Bone marrow (tissue), 2 donors: Measurements from ENCODE around the gene TRAK1.
"Not testable (repeated sequence)": the region's sequence is repeated elsewhere in the genome, so short reads cannot be mapped to it uniquely, and the experiment has no call there.

Experiments
- DNase-seq, 2 donors: peaks; one replicate each; lab custom pipeline; 2025; lab: John Stamatoyannopoulos, UW

The TRAK1 gene

DNA sequence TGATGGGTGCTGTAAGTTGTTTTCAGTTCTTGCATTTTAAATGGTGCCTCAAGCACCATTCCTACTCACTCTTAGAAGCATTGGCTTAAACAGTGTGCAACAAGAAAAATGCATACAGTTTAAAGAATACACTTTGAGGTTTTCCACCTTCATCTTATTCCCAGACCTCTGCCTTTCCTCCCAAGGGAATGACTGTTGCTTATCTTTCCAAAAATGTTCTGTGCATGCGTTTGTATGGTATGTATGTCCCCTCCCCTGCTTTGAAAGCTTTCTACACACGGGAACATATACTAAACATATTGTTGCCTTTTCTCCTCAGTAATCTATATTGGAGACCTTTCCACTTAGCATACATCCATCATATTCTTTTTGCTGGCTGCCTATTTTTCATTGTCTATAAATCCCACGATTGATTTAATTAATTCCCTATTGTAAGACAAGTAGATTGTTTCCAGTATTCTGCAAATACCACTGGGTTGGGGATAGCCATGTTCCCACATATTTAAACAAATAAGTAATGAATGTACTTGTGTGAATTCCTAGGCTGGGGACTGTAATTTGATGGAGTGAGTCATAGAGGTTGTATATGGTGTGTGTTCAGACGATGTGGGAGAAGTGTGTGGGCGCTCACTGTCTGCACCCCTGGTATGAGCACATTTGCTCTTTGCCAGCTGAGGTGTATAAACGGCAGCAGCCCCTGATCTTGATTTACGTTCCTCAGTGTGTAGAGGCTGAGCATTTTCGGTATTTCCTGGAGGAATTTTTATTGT lies 5.8 kb downstream of the TRAK1 start:
- DNase-seq, result no peak

DNA sequence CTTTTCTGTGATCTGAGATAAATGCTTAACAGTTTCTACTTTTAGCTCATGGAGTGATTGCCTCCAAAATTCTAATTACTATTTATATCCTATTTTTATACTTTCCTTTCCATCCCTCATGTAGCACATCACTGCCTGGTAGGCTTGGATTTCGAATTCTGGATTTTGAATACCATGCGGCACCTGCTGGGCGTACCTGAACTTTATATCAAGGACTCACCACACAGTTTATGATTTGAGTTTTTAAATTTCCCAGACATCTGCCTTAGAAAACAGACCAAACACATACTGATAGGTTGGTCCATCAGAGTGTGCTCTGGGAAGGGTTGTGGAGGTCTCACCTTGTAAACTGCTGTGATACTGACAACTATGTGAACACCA lies 6.4 kb downstream of the TRAK1 start:
- DNase-seq, result no peak

DNA sequence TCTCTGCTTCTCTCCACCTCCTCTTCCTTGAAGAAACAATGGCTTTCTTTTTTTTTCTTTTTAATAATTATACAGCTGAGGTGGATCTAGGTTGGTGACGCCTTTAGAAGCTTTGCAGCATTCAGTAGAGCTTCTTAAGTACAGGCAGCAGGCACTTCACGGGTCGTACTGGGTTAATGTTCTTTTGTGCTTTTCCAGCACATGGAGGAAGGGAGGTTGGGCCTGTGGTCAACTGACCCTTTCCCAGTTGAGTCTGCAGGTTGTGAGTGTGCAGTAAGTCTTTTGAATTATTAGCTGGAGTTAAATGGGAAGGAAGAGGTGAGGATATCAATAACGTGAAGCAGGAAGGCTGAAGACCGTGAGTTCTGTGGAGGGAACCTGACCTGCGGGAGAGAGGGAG lies 7.0 kb downstream of the TRAK1 start:
- DNase-seq, result no peak

DNA sequence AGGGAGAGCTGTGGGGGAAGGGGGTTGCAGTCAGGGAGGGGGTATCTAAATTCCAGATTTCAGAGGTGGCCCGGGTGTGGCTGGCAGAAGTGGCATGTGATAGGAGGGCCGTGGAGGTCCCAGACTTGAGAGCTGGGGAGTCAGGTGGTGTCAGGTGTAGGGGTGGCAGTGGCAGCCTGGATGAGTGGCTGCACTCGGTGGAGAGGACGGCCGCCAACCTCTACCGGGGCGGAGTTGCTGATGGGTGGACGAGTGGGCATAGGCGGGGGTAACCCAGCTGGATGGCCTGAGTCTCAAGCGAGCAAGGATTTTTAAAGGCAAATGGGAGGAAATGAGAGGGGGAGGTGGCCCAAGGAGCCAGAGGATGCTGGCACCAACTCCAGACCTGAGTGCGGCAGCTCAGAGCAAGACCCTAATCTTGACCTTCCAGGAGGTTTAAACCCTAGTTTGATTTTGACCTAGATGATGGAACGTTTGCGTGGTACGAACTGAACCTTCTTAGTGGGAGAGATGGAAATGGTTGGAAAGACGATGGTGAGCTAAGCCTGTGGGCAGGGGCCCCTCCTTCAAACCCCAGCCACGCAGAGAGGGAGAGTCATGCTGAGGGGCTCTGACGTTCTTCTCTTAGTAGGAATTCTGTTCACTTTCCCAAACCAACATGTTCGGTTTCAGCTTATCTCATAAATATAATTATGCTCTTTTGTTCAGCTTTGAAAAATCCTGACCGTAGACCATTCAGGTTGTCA lies 8.0 kb downstream of the TRAK1 start:
- no peak for DNase-seq

DNA sequence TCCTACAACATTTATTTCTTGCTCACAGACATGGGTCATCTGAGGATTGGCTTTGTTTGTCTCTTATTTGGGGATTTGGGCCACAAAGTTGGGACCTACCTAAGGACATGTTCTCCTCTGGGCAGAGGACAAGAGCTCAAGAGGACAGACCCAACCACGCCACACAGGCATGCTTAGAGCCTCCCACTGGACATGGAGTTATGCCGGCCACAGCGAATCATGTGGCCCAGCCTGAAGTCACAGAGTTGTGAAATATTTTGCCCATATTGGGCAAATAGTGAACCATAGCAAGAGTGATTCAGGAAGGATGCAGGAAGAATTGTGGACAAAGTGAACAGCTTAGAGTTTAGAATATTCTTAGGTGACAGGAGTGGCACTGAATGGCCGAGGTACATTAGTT lies 9.9 kb downstream of the TRAK1 start:
- DNase-seq, result no peak

DNA sequence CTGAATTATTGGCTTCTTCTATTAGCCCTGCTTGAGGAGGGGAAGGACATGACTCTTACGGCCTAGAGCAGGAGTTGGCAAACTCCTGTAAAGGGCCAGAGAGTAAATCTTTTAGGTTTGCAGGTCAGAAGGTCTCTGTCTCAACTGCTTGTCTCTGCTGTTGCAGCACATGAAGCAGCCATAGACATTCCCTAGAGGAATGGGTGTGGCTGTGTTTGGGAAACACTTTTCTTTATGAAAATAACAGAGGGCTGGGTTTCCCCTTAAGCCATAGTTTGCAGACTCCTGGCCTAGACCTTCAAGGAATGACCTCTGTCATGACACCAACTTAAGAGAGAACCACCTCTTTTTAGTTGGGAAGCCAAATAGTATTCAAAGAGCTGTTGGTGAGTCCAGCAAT lies 10.3 kb downstream of the TRAK1 start:
- DNase-seq, result no peak

DNA sequence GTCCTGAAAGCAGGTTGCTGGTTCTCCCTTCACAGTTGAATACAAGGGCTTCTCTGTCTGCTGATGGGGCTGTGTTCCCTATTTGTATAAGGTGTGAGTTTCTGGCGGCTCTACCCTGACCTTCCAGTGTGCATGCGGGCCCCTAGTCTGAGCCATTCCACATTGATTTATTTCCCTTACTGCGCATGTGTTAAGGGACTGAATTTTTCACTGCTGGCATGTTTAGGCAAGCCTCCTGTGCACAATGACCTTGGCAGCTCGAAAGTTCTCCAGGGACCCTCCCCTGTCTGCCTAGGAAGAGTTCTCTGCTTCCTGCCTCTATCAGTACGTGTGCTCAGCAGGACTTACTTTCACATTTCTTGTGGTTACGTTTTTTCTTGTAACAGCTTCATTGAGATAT lies 11.4 kb downstream of the TRAK1 start:
- no peak for DNase-seq

DNA sequence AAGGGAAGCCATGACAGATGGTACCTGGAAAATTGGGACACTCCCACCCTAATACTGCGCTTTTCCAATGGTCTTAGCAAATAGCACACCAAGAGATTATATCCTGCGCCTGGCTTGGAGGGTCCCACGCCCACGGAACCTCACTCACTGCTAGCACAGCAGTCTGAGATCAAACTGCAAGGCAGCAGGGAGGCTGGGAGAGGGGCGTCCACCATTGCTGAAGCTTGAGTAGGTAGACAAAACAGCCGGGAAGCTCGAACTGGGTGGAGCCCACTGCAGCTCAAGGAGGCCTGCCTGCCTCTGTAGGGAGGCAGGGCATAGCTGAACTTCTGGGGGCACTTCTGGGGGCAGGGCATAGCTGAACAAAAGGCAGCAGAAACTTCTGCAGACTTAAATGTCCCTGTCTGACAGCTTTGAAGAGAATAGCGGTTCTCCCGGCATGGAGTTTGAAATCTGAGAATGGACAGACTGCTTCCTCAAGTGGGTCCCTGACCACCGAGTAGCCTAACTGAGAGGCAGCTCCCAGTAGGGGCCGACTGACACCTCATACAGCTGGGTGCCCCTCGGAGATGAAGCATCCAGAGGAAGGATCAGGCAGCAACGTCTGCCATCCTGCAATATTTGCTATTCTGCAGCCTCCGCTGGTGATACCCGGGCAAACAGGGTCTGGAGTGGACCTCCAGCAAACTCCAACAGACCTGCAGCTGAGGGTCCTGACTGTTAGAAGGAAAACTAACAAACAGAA lies 12.9 kb downstream of the TRAK1 start:
- DNase-seq, result not testable (repeated sequence)

DNA sequence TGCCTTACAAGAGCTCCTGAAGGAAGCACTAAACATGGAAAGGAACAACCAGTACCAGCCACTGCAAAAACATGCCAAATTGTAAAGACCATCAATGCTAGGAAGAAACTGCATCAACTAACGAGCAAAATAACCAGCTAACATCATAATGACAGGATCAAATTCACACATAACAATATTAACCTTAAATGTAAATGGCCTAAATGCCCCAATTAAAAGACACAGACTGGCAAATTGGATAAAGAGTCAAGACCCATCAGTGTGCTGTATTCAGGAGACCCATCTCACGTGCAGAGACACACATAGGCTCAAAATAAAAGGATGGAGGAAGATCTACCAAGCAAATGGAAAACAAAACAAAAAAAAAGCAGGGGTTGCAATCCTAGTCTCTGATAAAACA lies 14.8 kb downstream of the TRAK1 start:
- not testable (repeated sequence) for DNase-seq

DNA sequence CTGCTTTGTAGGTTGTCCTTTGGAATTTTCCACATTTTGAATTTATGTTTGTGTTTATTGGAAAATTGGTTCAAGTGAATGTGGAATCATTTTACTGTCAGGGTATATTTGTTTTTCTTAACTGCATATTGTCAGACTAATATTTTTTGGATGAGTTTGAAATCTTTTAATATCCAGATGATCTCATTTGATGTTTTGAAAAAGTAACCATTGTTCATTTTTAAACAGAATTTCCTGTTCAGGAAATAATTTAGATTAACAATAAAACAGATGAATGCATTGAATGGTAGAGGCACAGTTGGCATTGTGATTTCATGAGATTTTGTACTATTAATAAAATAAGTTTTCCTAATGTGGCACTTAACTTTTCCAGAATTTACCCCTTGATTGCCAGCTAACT lies 15.5 kb downstream of the TRAK1 start:
- DNase-seq, result no peak

DNA sequence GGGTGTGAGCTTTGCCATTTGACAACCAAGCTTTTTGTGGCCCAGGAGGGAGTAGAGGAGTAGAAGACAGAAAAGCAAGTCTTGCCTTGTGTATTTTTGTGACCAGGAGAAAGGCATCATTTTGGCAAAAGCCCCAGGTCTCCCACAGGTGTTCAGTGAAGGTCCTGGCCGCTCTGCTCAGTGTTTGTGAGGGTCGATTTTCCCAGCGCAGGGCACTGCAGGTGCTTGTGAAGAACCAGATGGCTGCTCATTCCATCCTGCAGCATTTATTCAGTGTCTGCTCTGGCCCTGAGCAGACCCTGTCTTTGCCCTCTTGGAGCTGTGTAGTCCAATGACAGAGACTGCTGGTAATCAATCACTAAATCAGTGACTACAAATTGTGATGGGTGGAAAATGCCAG lies 19.5 kb downstream of the TRAK1 start:
- DNase-seq, result no peak

DNA sequence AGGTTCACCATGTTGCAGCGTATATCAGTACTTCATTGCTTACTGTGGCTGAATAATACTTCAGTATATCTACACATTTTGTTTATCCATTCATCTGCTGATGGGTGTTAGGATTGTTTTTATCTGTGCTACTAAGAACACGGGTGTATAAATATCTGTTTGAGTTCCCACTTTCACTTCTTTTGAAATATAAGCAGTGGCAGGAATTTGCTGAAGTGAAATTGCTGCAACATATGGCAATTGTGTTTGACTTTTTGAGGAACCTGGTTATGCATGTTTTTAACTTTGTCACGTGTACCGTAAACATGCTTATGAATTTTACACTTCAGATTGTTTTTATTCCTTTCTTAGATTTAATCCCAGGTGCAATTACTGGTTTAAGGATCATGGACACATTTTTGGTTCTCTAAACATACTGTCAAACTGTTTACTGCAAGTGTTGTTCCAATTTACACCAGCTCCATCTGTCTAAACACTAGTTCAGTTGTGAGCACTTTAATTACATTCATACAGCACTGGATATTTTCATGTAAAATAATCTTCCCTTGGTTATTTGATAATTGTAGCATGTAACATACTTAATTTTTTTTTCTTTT lies 23.1 kb downstream of the TRAK1 start:
- DNase-seq, result no peak

DNA sequence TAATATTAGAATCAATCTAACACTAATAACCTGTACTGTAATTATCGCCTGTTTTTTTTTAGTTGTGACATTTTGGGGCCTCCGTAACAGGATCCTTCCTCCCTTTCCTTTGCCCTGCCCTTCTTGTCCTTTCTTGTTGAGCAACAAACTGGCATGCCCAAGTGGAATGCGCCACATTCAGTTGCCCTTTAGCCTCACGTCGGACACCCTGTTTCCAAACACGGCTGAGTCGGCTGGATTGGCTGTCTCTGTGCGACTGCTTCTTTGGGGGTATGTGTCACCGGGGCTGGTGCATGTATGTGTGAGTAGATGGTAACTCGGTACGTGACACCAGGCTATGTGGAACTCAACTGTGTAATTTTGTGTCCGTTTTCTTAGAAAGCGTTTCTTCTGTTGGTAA lies 24.1 kb downstream of the TRAK1 start:
- no peak for DNase-seq

DNA sequence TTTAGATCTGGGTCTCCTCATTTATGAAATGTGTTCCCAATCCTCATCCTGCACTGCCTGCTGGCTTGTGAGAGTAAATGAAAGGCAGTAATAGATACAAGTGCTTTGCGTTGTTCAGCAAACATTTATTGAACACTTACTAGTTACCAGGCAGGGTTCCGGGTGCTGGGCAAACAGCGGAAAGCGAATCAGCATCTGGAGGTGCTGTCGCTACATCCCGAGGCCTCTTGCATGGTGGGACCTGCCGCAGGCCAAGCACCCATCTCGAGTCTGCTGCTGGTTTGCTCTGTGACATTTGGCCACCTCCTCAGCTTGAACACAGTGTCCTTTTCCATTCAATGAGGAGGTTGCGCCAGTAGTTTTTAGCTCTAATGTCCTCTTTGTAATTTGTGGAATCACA lies 24.8 kb downstream of the TRAK1 start:
- no peak for DNase-seq

DNA sequence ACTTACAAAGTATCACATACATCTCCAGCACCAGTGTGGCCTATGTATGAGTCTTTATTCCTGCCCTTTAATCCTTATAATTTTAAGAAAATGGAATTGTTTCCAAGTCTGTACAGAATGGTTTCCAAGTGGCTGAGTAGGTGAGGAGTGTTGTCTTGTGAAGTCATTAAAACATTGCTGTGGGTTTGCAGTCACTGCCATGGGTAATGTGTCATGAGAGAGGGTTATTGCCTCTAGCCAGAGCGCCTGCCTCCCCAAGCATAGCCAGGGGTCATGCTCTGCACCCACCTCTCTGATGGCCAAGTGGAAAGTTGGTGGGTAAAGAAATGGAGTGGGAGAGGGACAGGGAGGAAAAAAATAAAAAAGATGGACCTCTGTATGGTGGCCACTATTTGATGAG lies 25.3 kb downstream of the TRAK1 start:
- no peak for DNase-seq

DNA sequence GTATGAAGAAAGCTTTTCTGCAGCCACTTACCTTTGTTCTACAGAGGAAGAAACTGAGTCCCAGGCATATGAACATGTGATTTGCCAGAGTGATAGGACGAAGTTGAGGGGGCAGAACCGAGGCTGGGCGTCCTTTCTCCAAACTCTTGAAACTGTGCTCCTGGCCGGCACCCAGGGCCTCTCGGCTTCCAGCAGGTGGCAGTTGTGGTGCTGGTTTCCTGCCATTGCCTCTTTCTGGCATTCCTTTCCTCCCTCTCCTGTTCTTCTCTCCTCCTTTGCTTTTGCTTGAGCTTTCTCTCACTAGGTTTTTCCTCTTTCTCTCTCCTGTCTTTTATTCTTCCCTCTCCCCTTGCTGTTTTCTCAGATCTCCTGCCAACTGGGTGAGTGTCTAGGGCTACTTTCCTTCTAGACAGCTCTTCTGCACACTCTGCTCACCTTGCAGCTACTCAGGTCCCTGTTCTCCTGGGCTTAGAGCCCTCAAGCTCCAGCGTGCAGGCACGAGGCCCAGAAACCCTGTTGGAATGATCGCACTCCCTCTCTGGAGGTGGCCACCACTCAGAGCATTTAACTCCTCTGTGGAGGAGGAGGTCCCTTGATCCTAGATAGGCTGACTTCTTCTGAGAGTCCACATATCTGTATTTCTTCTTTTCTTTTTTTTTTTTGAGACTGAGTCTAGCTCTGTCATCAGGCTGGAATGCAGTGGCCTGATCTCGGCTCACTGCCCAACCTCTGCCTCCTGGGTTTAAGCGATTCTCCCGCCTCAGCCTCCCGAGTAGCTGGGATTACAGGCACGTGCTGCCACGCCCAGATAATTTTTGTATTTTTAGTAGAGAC lies 26.2 kb downstream of the TRAK1 start:
- DNase-seq, result no peak

DNA sequence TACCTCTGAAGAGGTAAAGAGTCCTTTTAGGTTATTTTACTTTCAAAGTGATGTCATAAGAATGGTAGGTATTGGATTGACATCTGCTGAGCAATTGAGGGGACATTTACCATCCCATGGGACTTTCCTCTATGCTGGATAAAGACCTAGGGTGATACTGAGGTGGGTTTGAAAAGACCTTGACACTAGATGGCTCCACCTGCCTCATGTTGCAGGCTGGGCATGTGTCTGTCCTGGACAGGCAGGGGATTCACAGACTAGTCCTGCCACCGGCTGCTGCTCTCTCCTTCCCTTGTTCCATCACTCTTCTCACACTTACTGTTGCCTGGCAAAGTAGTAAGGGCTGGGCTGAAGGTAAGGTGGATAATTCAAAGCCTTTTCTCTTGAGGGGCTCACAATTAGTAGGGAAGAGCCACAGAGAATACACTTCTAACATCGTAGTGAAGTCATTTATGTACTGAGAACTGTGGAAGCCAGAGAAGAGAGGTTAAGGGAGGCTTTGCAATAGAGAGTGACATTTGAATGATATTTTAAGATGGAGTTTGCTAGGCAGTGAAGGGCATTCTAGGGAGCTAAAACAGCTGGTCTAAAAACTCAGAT lies 27.7 kb downstream of the TRAK1 start:
- DNase-seq, result no peak

DNA sequence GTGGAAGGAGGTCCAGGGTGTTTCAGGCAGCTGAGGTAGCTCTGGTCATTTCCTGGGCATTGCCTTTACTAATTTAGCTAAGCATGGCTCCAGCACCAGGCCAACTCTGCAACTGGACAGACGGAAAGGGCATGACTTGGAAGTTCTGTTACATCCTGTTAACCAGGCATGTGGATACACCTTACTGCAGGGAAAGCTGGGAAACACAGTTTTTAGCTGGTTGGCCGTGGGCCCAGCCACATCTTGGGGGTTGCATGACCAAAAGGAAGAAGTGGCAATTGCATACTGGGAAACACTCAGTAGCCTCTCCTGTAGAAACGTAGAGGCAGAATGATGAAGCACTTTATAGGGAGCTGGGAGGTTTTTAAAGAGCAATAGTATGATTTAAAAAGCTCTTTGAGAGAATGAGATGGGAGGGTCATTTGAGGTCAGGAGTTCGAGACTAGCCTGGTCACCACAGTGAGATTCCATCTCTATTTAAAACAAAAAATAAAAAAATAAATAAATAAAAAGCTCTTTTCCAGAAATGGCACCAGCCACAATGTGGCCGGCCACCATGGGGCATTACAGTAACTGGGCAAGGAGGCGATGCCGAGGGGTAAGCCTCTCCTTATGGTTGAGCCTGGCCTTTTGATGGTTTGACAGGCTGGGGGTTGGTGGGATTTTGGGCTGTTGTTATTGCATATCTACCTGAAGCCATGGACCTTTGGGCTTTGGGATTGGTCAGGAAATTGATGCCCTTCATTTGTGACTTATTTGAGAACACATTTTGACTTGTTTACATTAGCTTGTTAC lies 28.6 kb downstream of the TRAK1 start:
- no peak for DNase-seq

DNA sequence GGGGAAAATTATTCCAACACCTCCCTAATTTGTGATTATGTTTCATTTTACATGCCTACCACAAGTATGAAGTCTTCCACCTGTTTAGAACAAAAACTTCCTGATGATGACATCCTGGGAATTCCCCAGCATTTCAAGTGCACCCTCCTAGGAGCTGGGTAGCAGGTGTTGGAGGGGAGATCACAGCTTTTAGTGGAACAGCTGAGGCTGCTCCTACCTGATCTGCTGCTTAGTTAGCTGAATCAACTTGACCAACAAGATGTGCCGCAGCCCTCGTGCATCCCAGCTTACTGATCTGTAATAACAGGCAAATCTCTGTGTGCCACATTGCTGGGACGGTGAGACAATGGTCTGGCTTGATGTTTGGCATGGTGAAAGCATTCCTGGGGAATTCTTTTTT lies 29.7 kb downstream of the TRAK1 start:
- DNase-seq, result no peak

DNA sequence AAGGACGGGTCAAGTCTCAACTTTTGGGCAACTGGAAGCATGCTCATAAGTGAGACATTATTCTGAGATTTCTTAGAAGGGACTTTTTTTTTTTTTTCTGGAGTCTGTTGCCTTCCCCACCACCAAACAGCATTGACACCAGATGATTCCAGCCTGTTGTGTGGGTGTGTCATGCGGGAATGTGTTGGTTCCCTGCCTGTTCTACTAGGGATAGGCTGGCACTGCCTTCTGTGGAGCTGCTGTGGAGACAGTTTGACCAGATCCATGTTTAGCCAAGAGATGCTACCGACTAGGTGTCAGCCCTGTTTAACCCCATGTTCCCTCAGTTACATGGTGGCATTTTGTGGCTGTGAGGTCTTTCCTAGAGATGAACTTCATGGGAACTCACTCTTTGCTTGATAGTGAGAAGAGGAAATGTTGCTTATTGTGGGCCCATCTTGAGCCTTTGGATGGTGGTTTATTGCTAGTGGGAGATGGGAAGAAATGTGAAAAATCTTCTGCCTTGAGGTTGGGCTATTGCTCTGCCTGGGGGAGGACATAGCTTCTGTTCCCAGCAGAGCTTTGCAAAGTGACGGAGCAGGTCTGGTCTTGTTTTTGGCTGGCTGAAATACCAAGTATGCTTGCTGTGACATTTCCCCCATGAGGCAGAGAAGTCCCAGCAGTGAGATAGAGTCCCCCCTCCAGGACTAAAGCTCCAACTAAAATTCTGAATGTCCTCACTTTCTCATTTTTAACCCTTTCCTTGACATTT lies 31.3 kb downstream of the TRAK1 start:
- no peak for DNase-seq
